ENCODE results near the gene CSF2RB. TPM values are rescaled to one million over a fixed set of nuclear protein-coding genes. Genes with fewer than 3 reads are reported as not detected.

Gene CSF2RB
- total RNA-seq, 1 donor from 2014 or later = not detected

DNA sequence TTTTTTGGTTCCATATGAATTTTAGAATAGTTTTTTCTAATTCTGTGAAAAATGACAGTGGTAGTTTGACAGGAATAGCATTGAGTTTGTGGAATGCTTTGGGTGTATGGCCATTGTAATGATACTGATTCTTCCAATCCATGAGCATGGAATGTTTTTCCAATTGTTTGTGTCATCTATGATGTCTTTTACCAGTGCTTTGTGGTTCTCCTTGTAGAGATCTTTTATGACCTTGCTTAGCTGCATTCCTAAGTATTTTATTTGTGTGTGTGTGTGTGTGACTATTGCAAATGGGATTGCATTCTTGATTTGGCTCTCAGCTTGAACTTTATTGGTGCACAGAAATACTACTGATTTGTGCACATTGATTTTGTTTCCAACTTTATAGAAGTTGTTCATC is 3.0 kb upstream of the CSF2RB start:
- peaks cover 2% of the 10 kb centered on the region for H3K27me3 Mint-ChIP-seq (ENCODE audit: unreplicated experiment)
- no peak overlapping the region for H3K27ac Mint-ChIP-seq (ENCODE audit: unreplicated experiment)
- no peak overlapping the region for H3K4me3 Mint-ChIP-seq (ENCODE audit: unreplicated experiment)
- H3K36me3 Mint-ChIP-seq (ENCODE audit: unreplicated experiment) = no peaks in the 10 kb centered on the region
- H3K9me3 Mint-ChIP-seq (ENCODE audit: unreplicated experiment) = no peaks in the 10 kb centered on the region
- no peak for DNase-seq
- no peaks in the 10 kb centered on the region for H3K4me1 Mint-ChIP-seq (ENCODE audit: low read depth, unreplicated experiment)
- TF ChIP-seq CTCF (IDR thresholded peaks at IDR 0.05; ENCODE audit: partially characterized antibody, unreplicated experiment) = no peak

DNA sequence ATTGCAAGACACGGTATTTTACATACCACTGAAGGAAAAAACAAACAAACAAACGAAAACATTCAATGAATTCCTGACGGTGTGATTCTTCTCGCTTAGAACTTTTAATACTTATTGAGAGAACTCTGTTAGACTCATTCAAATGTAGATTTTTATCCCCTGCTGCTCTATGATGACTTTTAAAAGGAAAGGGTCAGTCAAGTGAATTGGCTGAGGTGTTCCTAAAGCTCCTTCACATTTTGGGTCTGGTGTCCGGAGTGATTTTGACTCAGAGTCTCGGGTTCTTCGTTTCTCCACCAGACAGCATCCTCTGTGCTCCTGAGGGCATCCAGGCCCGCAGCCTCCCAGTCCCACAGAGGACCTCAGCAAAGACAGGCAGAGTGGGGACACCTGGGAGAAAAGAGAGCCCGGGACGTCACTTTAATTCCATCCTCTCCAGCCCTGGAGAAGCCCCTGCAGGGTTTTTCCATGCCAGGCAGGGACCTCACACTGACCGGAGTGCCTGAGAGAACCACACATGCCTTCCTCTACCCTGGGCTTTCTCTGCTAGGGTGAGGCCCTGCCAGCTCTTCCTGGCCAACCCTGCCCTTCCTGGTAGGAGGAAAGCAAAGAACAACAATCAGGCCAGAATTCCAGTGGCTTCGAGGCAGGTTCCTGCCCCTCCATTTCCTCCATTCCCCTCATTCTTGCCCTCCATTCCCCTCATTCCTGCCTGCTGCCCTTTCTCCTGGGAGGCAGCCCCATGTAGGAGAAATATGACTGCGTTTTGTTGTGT is 1.4 kb upstream of the CSF2RB start:
- no peaks in the 10 kb centered on the region for H3K36me3 Mint-ChIP-seq (ENCODE audit: unreplicated experiment)
- no peaks in the 10 kb centered on the region for H3K4me1 Mint-ChIP-seq (ENCODE audit: low read depth, unreplicated experiment)
- H3K27me3 Mint-ChIP-seq (ENCODE audit: unreplicated experiment) = peaks cover 2% of the 10 kb centered on the region
- DNase-seq = no peak
- no peak overlapping the region for H3K4me3 Mint-ChIP-seq (ENCODE audit: unreplicated experiment)
- TF ChIP-seq CTCF (IDR thresholded peaks at IDR 0.05; ENCODE audit: partially characterized antibody, unreplicated experiment) = no peak
- no peak overlapping the region for H3K27ac Mint-ChIP-seq (ENCODE audit: unreplicated experiment)
- no peaks in the 10 kb centered on the region for H3K9me3 Mint-ChIP-seq (ENCODE audit: unreplicated experiment)

DNA sequence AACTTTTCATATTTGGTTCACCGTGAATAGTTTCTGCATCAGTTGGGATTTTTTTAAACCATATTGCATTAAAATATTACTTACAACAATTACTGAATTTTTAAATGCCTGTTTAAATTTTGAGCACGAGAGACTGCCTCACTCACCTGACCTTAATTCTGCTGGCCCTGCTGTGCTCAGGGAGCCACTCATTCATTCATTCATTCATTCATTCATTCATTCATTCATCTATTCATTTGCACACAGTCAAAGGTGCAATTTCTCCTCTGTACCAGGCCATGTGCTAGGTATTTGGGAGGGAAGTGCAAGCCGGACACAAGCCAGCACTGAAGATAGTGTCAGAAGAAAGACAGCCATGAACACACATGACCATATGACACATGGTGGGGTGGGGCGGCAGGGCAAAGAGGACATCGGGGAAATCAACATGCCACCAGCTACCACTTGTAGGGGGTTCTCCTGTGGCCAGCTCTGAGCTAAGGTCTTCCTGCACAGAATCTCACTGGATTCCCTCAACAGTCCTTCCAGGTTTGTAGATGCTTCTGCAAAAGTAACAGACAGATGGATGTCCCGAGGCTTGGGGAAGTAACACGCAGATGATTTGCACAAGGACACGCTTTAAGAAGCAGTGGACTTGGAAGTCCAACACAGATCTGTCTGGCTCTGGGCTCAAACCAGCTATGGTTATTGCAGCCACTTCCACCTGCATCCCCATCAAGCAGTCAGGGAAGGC is 568 bp upstream of the CSF2RB start:
- peaks cover 2% of the 10 kb centered on the region for H3K27me3 Mint-ChIP-seq (ENCODE audit: unreplicated experiment)
- H3K4me3 Mint-ChIP-seq (ENCODE audit: unreplicated experiment) = no peak overlapping the region
- no peaks in the 10 kb centered on the region for H3K9me3 Mint-ChIP-seq (ENCODE audit: unreplicated experiment)
- H3K36me3 Mint-ChIP-seq (ENCODE audit: unreplicated experiment) = no peaks in the 10 kb centered on the region
- no peak for DNase-seq
- no peak overlapping the region for H3K27ac Mint-ChIP-seq (ENCODE audit: unreplicated experiment)
- no peaks in the 10 kb centered on the region for H3K4me1 Mint-ChIP-seq (ENCODE audit: low read depth, unreplicated experiment)
- TF ChIP-seq CTCF (IDR thresholded peaks at IDR 0.05; ENCODE audit: partially characterized antibody, unreplicated experiment) = no peak

- Mint-ChIP-seq H3K4me1 (ENCODE audit: low read depth, unreplicated experiment) (no peaks in the 10 kb centered on the region), H3K27me3 (ENCODE audit: unreplicated experiment) (peaks cover 2% of the 10 kb centered on the region), H3K27ac (ENCODE audit: unreplicated experiment) (no peak overlapping the region), H3K4me3 (ENCODE audit: unreplicated experiment) (no peak overlapping the region), H3K36me3 (ENCODE audit: unreplicated experiment) (no peaks in the 10 kb centered on the region), H3K9me3 (ENCODE audit: unreplicated experiment) (no peaks in the 10 kb centered on the region)
- TF ChIP-seq CTCF (IDR thresholded peaks at IDR 0.05; ENCODE audit: partially characterized antibody, unreplicated experiment) = no peak
- no peak for DNase-seq
Observed at GRCh38 chr22:36914390-36914752, 943 bp downstream of the CSF2RB start.

- DNase-seq = no peak
- peaks cover 2% of the 10 kb centered on the region for H3K27me3 Mint-ChIP-seq (ENCODE audit: unreplicated experiment)
- no peaks in the 10 kb centered on the region for H3K36me3 Mint-ChIP-seq (ENCODE audit: unreplicated experiment)
- H3K9me3 Mint-ChIP-seq (ENCODE audit: unreplicated experiment) = peaks cover under 1% of the 10 kb centered on the region
- no peak overlapping the region for H3K4me3 Mint-ChIP-seq (ENCODE audit: unreplicated experiment)
- TF ChIP-seq CTCF (IDR thresholded peaks at IDR 0.05; ENCODE audit: partially characterized antibody, unreplicated experiment) = no peak
- no peak overlapping the region for H3K27ac Mint-ChIP-seq (ENCODE audit: unreplicated experiment)
- H3K4me1 Mint-ChIP-seq (ENCODE audit: low read depth, unreplicated experiment) = no peaks in the 10 kb centered on the region
Observed at GRCh38 chr22:36916034-36916433, 2.6 kb downstream of the CSF2RB start.

All from glutamatergic neuron (in vitro differentiated cells).